ENCODE data around the gene SERPINE1.

The SERPINE1 gene

GRCh38 chr7:101185258-101185839 lies 58.4 kb downstream of the SERPINE1 start:
- Histone ChIP-seq H3F3A (ENCODE audit: insufficient read depth) (no peaks in the 10 kb centered on the region), H3K9ac (ENCODE audit: low read length) (no peak overlapping the region), H3K9me3 (ENCODE audit: insufficient read depth, low read length) (no peaks in the 10 kb centered on the region), H3K27ac (ENCODE audit: low read depth, low read length) (no peak overlapping the region), H3K4me2 (ENCODE audit: low read depth, low read length, poor library complexity, severe bottlenecking) (no peak overlapping the region), H3K9me2 (replicated peaks; ENCODE audit: insufficient read depth, low read length) (no peaks in the 10 kb centered on the region), H2AFZ (ENCODE audit: low read depth, low read length, severe bottlenecking) (no peak overlapping the region), H3K4me3 (ENCODE audit: insufficient read depth, low read length, poor library complexity, severe bottlenecking) (no peak overlapping the region), H3K27me3 (ENCODE audit: low read length) (no peaks in the 10 kb centered on the region), H4K20me1 (ENCODE audit: low read depth, low read length) (no peaks in the 10 kb centered on the region), H3K79me2 (ENCODE audit: insufficient read depth, low read length) (no peaks in the 10 kb centered on the region), H3K36me3 (ENCODE audit: low read length) (no peaks in the 10 kb centered on the region)
- TF ChIP-seq CTCF (IDR thresholded peaks at IDR 0.05; ENCODE audit: insufficient read depth, low read length, poor library complexity, severe bottlenecking) (no peak), EZH2phosphoT487 (conservative IDR thresholded peaks at IDR 0.05; ENCODE audit: low read length) (no peak)

DNA sequence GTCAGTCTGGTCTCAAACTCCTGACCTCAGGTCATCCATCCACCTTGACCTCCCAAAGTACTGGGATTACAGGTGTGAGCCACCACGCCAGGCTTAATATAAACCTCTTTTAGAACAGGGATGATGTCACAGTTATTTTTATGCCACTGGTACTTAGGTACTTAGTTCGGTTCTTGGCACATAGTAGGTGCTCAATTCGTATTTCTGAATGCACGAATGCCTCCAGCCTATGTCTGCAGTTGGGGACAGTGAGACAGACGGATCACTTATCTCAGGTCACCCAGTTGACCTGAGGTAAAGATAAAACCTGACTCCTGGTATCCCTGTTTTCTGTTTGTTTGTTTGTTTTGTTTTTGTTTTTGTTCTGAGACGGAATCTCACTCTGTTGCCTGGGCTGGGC lies 59.3 kb downstream of the SERPINE1 start:
- Histone ChIP-seq H3K9me3 (ENCODE audit: insufficient read depth, low read length) (no peaks in the 10 kb centered on the region), H3K79me2 (ENCODE audit: insufficient read depth, low read length) (no peaks in the 10 kb centered on the region), H3K36me3 (ENCODE audit: low read length) (no peaks in the 10 kb centered on the region), H3K9ac (ENCODE audit: low read length) (no peak overlapping the region), H2AFZ (ENCODE audit: low read depth, low read length, severe bottlenecking) (no peak overlapping the region), H3K4me2 (ENCODE audit: low read depth, low read length, poor library complexity, severe bottlenecking) (no peak overlapping the region), H3K4me3 (ENCODE audit: insufficient read depth, low read length, poor library complexity, severe bottlenecking) (no peak overlapping the region), H3K9me2 (replicated peaks; ENCODE audit: insufficient read depth, low read length) (no peaks in the 10 kb centered on the region), H3K27ac (ENCODE audit: low read depth, low read length) (no peak overlapping the region), H3F3A (ENCODE audit: insufficient read depth) (no peaks in the 10 kb centered on the region), H4K20me1 (ENCODE audit: low read depth, low read length) (no peaks in the 10 kb centered on the region), H3K27me3 (ENCODE audit: low read length) (no peaks in the 10 kb centered on the region)
- TF ChIP-seq CTCF (IDR thresholded peaks at IDR 0.05; ENCODE audit: insufficient read depth, low read length, poor library complexity, severe bottlenecking) (no peak), EZH2phosphoT487 (conservative IDR thresholded peaks at IDR 0.05; ENCODE audit: low read length) (no peak)

DNA sequence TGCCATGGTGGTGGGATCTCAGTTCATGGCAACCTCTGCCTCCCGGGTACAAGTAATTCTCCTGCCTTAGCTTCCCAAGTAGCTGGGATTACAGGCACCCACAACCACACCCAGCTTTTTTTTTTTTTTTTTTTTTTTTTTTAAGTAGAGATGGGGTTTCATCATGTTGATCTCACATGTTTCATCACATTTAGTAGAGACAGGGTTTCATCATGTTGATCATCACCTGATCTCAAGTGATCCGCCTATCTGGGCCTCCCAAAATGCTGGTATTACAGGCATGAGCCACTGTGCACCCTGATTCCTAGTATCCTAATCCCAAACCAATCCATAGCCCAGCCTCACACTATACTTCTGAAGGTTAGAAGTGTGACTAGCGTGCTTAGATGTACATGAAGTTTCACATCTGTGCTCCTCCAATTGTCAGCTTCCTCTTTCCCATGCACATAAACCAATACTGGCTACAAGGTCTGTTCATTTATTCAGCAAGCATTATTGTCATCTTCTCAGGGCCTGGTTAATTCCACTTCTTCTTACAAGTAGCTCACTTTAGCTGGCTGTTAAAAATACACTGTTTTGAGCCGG lies 60.0 kb downstream of the SERPINE1 start:
- no peaks in the 10 kb centered on the region for H3K9me2 ChIP-seq (replicated peaks; ENCODE audit: insufficient read depth, low read length)
- no peak for TF ChIP-seq EZH2phosphoT487 (conservative IDR thresholded peaks at IDR 0.05; ENCODE audit: low read length)
- no peak for TF ChIP-seq CTCF (IDR thresholded peaks at IDR 0.05; ENCODE audit: insufficient read depth, low read length, poor library complexity, severe bottlenecking)
- H2AFZ ChIP-seq (ENCODE audit: low read depth, low read length, severe bottlenecking): no peak overlapping the region
- H3K79me2 ChIP-seq (ENCODE audit: insufficient read depth, low read length): no peaks in the 10 kb centered on the region
- H4K20me1 ChIP-seq (ENCODE audit: low read depth, low read length): no peaks in the 10 kb centered on the region
- H3K27ac ChIP-seq (ENCODE audit: low read depth, low read length): no peak overlapping the region
- no peak overlapping the region for H3K4me2 ChIP-seq (ENCODE audit: low read depth, low read length, poor library complexity, severe bottlenecking)
- H3K9me3 ChIP-seq (ENCODE audit: insufficient read depth, low read length): no peaks in the 10 kb centered on the region
- H3K4me3 ChIP-seq (ENCODE audit: insufficient read depth, low read length, poor library complexity, severe bottlenecking): no peak overlapping the region
- H3K9ac ChIP-seq (ENCODE audit: low read length): no peak overlapping the region
- H3F3A ChIP-seq (ENCODE audit: insufficient read depth): no peaks in the 10 kb centered on the region
- no peaks in the 10 kb centered on the region for H3K27me3 ChIP-seq (ENCODE audit: low read length)
- H3K36me3 ChIP-seq (ENCODE audit: low read length): no peaks in the 10 kb centered on the region

All from SU-DHL-6 (cell line).